BLaER1 treated with 17β-estradiol and CSF1 and Interleukin-3, amounts not matched to agents 10 nM and 100 nM (cell line): Measurements from ENCODE around the gene ZFP57.
"Not testable (repeated sequence)": the region's sequence is repeated elsewhere in the genome, so short reads cannot be mapped to it uniquely, and the experiment has no call there.

Experiments
- H3K27ac ChIP-seq, 11 experiments: shearing (Covaris generic); formaldehyde crosslinking; 2 replicates each; pipeline ENCODE4 v1.8.1; 2022
- H3K27me3 ChIP-seq, 11 experiments: shearing (Covaris generic); formaldehyde crosslinking; 2 replicates each; pipeline ENCODE4 v1.8.1; 2022
- H3K36me3 ChIP-seq, 11 experiments: shearing (Covaris generic); formaldehyde crosslinking; 2 replicates each; pipeline ENCODE4 v1.8.1; 2022
- H3K4me1 ChIP-seq, 10 experiments: shearing (Covaris generic); formaldehyde crosslinking; 2 replicates each; pipeline ENCODE4 v1.8.1; 2022
- H3K4me2 ChIP-seq, 11 experiments: shearing (Covaris generic); formaldehyde crosslinking; 2 replicates each; pipeline ENCODE4 v1.8.1; 2022
- H3K4me3 ChIP-seq, 10 experiments: shearing (Covaris generic); formaldehyde crosslinking; 2 replicates each; pipeline ENCODE4 v1.8.1; 2022
- H3K9ac ChIP-seq, 11 experiments: shearing (Covaris generic); formaldehyde crosslinking; 2 replicates each; pipeline ENCODE4 v1.8.1; 2022
- H3K9me3 ChIP-seq, 11 experiments: shearing (Covaris generic); formaldehyde crosslinking; replicated peaks in 1 of 11; 2 replicates each; pipeline ENCODE4 v1.8.1; 2022
- H4K20me1 ChIP-seq, 11 experiments: shearing (Covaris generic); formaldehyde crosslinking; 2 replicates each; pipeline ENCODE4 v1.8.1; 2022
- Cebpa-rat ChIP-seq, 11 experiments: shearing (Covaris generic); IDR thresholded peaks; 2 replicates each; pipeline ENCODE4 v1.8.1; 2022

ZFP57 gene

DNA sequence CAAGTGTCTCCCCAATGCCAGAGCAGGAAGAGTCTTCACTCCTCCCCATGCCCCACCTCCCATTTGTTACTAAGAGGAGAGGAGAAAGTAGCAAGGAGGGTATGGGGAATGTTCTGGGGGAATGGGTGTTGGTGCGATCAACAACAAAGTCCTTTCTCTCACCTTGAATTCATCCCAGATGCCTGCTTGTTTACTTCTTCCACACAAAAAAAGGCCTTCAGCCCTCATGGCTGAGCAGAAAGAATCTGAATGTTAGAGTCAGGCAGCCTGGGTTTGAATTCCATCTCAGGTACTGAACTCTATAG is 14.2 kb downstream of the ZFP57 start:
- H3K36me3 ChIP-seq, result no peaks in the 10 kb centered on the region
- H3K4me1 ChIP-seq, result no peaks in the 10 kb centered on the region
- no peak overlapping the region for H3K4me3 ChIP-seq
- no peak overlapping the region for H3K27ac ChIP-seq
- TF ChIP-seq Cebpa-rat (IDR thresholded peaks at IDR 0.05), result no peak
- H3K9ac ChIP-seq, result no peak overlapping the region
- no peaks in the 10 kb centered on the region for H3K9me3 ChIP-seq
- H3K27me3 ChIP-seq, result no peaks in the 10 kb centered on the region
- H4K20me1 ChIP-seq, result no peaks in the 10 kb centered on the region
- H3K4me2 ChIP-seq, result no peak overlapping the region

DNA sequence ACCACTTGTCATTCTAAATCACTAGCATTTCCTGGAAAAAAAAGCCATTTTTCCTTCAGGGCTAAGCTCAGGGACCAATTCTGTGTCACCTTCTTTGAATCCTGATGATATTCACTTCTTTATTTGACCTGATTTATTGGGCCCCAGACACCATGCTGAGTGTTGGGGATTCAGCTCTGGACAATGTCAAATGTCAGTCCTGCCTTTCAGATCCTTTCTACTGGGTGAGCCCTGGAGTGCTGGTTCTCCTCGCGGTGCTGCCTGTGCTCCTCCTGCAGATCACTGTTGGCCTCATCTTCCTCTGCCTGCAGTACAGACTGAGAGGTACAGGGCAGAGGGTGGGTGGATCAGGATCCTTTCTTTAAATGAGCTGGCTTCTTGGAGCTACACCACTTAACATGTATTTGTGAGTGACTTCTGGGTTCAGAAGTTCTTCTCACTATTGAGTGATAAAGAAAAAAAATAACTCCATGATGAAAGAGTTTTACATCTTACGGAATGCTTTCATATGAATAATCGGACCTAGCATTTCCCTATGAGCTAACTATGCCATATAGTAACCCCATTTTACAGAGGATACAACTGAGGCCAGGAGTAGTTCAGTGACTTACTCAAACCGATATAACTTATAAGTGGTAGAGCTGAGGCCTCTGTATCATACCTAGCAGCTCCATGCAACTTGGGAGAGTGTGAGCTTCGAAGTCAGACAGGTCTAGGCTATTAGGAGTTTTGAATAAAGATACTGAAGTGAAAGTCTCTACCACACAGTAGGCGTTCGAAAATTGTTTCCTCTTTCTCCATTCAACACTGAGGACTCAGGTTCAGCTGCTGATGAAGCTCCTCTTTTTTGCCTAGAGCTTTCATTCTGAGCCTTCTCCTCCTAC is 14.8 kb downstream of the ZFP57 start:
- no peak overlapping the region for H3K4me2 ChIP-seq
- no peaks in the 10 kb centered on the region for H3K9me3 ChIP-seq
- H3K4me1 ChIP-seq, result no peaks in the 10 kb centered on the region
- H3K27ac ChIP-seq, result no peak overlapping the region
- H3K9ac ChIP-seq, result no peak overlapping the region
- H3K4me3 ChIP-seq, result no peak overlapping the region
- no peaks in the 10 kb centered on the region for H3K27me3 ChIP-seq
- H4K20me1 ChIP-seq, result no peaks in the 10 kb centered on the region
- TF ChIP-seq Cebpa-rat (IDR thresholded peaks at IDR 0.05), result no peak
- H3K36me3 ChIP-seq, result no peaks in the 10 kb centered on the region

DNA sequence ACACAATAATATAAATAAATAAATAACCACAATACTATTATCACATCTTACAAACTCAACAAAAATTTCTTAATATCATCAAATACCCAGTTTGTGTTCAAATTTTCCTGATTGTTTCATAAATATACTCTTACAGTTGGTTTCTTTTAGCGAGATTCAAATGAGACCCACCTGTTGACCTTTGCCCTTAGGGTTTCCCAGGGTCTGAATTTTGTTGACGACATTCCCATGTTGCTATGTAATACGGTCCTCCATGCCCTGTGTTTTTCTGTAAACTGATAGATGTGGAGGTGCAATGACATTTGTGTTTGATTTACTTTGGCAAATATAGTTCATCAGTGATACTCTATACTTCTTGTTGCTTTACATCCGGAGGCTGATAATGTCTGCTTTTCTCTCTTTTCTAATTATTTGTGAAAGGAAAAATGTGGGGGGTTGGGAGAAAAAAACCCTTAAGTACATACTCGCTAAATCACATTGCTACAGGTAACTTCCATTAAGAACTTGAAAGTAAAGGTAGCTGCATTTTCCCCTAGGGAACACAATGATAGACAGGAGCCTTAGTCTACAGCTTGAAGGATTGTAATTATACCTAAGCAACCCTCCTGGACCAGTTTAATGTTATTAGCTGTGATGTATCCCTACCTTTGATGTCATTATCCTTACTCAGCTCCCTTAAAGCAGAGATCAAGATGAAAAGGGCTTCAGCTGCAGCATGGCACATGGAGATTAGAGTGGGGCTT is 17.5 kb downstream of the ZFP57 start:
- no peaks in the 10 kb centered on the region for H3K27me3 ChIP-seq
- no peak overlapping the region for H3K27ac ChIP-seq
- H3K36me3 ChIP-seq, result no peaks in the 10 kb centered on the region
- H3K9ac ChIP-seq, result no peak overlapping the region
- H3K4me3 ChIP-seq, result no peak overlapping the region
- H3K9me3 ChIP-seq, result no peaks in the 10 kb centered on the region
- H3K4me2 ChIP-seq, result no peak overlapping the region
- no peaks in the 10 kb centered on the region for H4K20me1 ChIP-seq
- H3K4me1 ChIP-seq, result no peaks in the 10 kb centered on the region
- no peak for TF ChIP-seq Cebpa-rat (IDR thresholded peaks at IDR 0.05)

DNA sequence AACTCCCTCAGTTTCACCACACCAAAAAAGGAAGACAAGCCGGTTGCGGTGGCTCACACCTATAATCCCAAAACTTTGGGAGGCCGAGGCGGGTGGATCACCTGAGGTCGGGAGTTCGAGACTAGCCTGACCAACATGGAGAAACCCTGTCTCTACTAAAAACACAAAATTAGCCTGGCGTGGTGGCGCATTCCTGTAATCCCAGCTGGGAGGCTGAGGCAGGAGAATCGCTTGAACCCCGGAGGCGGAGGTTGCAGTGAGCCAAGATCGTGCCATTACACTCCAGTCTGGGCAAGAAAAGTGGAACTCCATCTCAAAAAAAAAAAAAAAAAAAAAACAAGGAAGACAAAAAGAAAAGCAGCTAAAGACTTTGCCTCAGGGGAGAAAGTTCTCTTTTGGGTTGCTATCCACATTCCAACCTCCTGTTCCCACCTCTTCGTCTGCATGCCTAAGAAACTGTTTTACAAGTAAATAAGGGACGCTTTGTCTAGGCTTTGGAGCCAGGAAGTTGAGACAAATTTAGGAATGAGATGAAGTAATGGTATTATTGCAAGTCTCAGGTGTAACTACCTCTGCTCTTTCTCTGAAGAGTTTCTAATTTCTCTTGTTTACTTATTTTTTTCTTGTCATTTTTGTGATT is 19.3 kb downstream of the ZFP57 start:
- H3K4me2 ChIP-seq, H3K9ac ChIP-seq, H3K27ac ChIP-seq: not testable (repeated sequence)

DNA sequence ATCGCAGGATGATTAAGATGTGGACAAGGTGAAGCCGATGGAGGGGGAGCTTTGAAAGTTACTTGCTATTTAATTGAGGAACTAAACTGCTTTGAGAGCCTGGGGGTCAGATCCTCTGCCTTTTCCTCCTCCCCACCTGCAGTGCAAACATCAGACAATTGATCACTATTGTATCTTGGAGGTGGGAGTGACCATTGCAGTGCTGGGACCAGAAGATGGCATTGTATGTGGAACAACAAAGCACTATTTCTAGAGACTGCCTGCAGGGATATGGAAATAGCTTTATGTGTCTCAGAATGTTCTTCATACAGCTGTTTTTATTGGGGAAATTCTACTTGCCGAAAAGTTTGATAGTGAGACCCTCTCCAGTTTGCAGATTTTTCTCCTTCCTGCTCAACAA is 19.9 kb downstream of the ZFP57 start:
- Histone ChIP-seq H3K36me3 (no peaks in the 10 kb centered on the region), H4K20me1 (no peaks in the 10 kb centered on the region), H3K9me3 (no peaks in the 10 kb centered on the region), H3K4me1 (peaks cover 0 to 3% (median 0%) of the 10 kb centered on the region in 10 experiments; a peak in 5 of 20 replicates), H3K27me3 (no peaks in the 10 kb centered on the region), H3K9ac (no peak overlapping the region), H3K4me3 (no peak overlapping the region), H3K27ac (no peak overlapping the region), H3K4me2 (no peak overlapping the region)
- no peak for TF ChIP-seq Cebpa-rat (IDR thresholded peaks at IDR 0.05)

More for the DNA sequence above, 19.3 kb downstream of the ZFP57 start:
- H3K9me3 ChIP-seq, H3K27me3 ChIP-seq, H3K36me3 ChIP-seq, H4K20me1 ChIP-seq, H3K4me1 ChIP-seq, H3K4me3 ChIP-seq: not testable (repeated sequence)

DNA sequence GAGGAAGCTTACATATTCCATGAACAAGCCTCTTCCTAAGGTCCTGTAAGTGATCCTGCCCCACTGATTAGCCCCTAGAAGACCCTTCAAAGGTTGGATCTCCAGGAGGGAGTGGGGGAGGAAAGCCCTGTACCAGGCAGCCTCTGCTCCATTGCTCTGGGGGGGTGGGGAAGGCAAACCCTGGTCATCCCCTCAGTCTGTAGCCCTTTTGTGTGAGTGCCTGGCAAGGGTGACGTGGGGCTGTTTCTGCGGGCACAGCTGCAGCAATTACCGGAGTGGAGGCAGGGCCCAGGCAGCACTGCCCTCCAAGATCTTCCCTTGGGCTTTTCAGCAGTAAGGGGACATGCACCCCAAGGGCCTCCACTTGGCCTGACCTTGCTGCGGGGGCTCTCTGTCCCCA is 24.2 kb downstream of the ZFP57 start, which contains the start of gene MOG:
Gene MOG (plus strand): TSS at position 295 of the 400 bp plus-strand sequence. CDS start 118 bp downstream, outside the sequence.
- Histone ChIP-seq H3K4me3 (no peak within 1 kb of the TSS), H3K4me2 (peak within 1 kb of the TSS in 2 of 11 experiments; percentile 7 to 38; a peak in 2 of 22 replicates)
- no peak for TF ChIP-seq Cebpa-rat (IDR thresholded peaks at IDR 0.05)

DNA sequence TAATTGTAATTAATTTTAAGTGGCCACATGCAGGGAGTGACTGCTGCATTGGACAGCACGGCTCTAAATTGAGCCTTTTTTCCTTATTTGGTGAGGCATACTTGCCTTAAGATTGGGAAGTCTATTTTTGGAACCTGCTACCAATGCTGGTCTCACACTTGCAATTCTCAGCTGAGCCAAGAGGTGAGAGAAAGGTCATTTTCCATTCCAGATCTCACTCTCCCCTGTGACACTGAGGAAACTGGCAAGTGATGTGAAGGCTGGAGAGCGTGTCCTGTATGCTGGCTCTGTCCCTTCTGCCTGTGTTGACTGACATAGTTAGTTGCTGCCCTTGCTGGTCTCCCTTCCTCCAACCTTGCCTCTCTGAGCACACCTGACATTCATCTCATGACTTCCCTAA is 24.8 kb downstream of the ZFP57 start:
- no peaks in the 10 kb centered on the region for H3K36me3 ChIP-seq
- H3K4me1 ChIP-seq, result peaks cover 0 to 5% (median 0%) of the 10 kb centered on the region in 10 experiments; a peak in 5 of 20 replicates
- no peaks in the 10 kb centered on the region for H3K27me3 ChIP-seq
- TF ChIP-seq Cebpa-rat (IDR thresholded peaks at IDR 0.05), result no peak
- H3K9ac ChIP-seq, result no peak overlapping the region
- no peaks in the 10 kb centered on the region for H3K9me3 ChIP-seq
- peak overlapping the region in 2 of 11 experiments; percentile 7 to 38; a peak in 2 of 22 replicates for H3K4me2 ChIP-seq
- H3K27ac ChIP-seq, result no peak overlapping the region
- H3K4me3 ChIP-seq, result no peak overlapping the region
- no peaks in the 10 kb centered on the region for H4K20me1 ChIP-seq

More for the DNA sequence above, 24.2 kb downstream of the ZFP57 start, which contains the start of gene MOG:
- Histone ChIP-seq H3K36me3 (no peaks in the 10 kb centered on the region), H3K4me1 (peaks cover 0 to 5% (median 0%) of the 10 kb centered on the region in 10 experiments; a peak in 5 of 20 replicates), H3K27ac (no peak within 1 kb of the TSS), H4K20me1 (no peaks in the 10 kb centered on the region), H3K9me3 (no peaks in the 10 kb centered on the region), H3K9ac (no peak within 1 kb of the TSS), H3K27me3 (no peaks in the 10 kb centered on the region)

DNA sequence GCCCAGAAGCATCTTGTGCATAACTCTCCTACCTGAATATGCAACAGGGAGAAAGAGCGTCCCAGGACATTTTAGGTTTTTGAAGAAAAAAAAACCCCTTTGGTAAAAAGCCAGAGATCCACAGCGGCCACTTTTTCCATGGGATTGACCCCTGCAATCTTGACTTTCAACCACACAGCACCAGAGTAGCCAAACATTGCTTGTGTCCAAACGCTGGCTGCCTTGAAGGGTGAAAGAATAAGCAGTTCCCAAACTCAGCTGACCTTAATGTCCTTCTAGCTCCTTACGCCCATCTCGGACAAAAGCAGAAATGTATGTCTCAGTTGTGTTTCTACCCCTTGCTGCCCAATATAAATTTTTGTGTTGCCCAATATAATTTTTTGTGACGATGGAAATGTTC is 25.3 kb downstream of the ZFP57 start:
- Histone ChIP-seq H3K9me3 (no peaks in the 10 kb centered on the region), H3K27me3 (no peaks in the 10 kb centered on the region), H4K20me1 (no peaks in the 10 kb centered on the region), H3K4me1 (peaks cover 0 to 5% (median 0%) of the 10 kb centered on the region in 10 experiments; a peak in 5 of 20 replicates), H3K4me2 (0 out of 22 replicates have a peak overlapping the region, but pooled peaks of 1 of the 11 experiments have one; percentile 7), H3K36me3 (no peaks in the 10 kb centered on the region), H3K27ac (no peak overlapping the region), H3K9ac (no peak overlapping the region), H3K4me3 (no peak overlapping the region)
- no peak for TF ChIP-seq Cebpa-rat (IDR thresholded peaks at IDR 0.05)

DNA sequence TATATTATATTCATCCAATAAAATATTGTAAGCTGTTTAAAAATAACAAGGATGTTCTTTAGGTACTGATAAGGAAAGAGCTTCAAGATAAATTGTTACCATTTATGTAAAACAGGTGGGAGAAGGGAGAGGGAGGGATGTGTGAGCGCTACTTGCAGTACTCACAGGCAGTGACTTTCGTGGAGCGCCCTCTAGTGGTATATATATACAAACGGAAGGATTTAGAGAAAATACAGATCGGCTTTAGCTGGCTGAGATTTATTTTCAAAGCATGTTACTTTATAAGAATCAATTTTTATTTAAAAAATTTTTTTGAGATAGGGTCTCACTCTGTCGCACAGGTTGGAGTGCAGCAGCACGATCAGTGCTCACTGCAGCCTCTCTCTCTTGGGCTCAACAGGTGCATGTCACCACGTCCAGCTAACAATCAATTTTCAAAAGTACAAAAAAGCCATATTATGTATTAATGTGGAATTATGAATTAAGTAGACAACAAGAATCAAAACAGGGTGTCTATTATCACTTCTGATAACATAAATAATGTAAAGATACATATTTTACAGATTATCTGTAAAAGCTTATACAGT is 27.4 kb downstream of the ZFP57 start:
- Histone ChIP-seq H3K27me3 (no peaks in the 10 kb centered on the region), H3K9me3 (no peaks in the 10 kb centered on the region), H3K9ac (no peak overlapping the region), H3K4me3 (no peak overlapping the region), H4K20me1 (no peaks in the 10 kb centered on the region), H3K36me3 (no peaks in the 10 kb centered on the region), H3K27ac (no peak overlapping the region), H3K4me2 (no peak overlapping the region; a peak in 1 of 22 replicates), H3K4me1 (peaks cover 0 to 15% (median 12%) of the 10 kb centered on the region in 10 experiments; a peak in 17 of 20 replicates)
- TF ChIP-seq Cebpa-rat (IDR thresholded peaks at IDR 0.05), result no peak
